K562 (cell line): ENCODE data around the gene SPATA13. TPM values are rescaled to one million over a fixed set of nuclear protein-coding genes. Genes with fewer than 3 reads are reported as not detected.

Experiments
- ATAC-seq: fragments of 200-7000 bp; cut with Tn5 transposase; 3 replicates; pipeline ENCODE4 v1.9.1; 2020; ENCODE audit warnings: moderate library complexity
- BruUV-seq: library from RNA; stranded (reverse); fragments of 400-500 nt; replicated peaks from 2 replicates; lab custom pipeline; 2021; lab: Mats Ljungman, UMichigan
- CTCF ChIA-PET: fragments of 300-600 bp; formaldehyde crosslinking; extraction: SDS; loops from one replicate; lab custom pipeline; 2021; ENCODE audit warnings: low intra/inter-chr PET ratio; lab: Yijun Ruan, JAX
- POLR2A ChIA-PET: fragments of 300-600, 350-650 bp; sonication (Branson Sonifier 250); formaldehyde crosslinking; extraction: SDS; loops from one replicate; lab custom pipeline; 2021; ENCODE audit warnings: antibody characterized with exemption, inconsistent platforms; lab: Yijun Ruan, JAX
- DNase-seq, 4 experiments: peaks; one replicate each; pipeline versions ENCODE4 v3.0.0 to v3.0.0-alpha.2; 2011 to 2018; ENCODE audit warnings: low spot score in 3 of 4, mixed read lengths in 3 of 4; ENCODE audit errors: extremely low read depth in 1 of 4
- FAIRE-seq: peaks from 2 replicates; lab custom pipeline; 2011; peaks lifted over from hg19 to GRCh38; lab: Jason Lieb, UNC
- H2AFZ ChIP-seq: 2 replicates; pipeline ENCODE4 v1.6.0; 2011; ENCODE audit warnings: low read depth, low read length, control low read depth, inconsistent platforms
- H3K27ac ChIP-seq: fragments of 200-600 bp; 3 replicates; pipeline ENCODE4 v1.8.0; 2011; ENCODE audit warnings: low read depth, mild to moderate bottlenecking, control low read depth, inconsistent platforms, low read length, moderate library complexity, mixed read lengths; ENCODE audit errors: extremely low read depth
- H3K27me3 ChIP-seq, 2 experiments: fragments of 300-600 bp in 1 of 2; 2 replicates in 1 of 2; 3 replicates in 1 of 2; pipeline versions ENCODE4 v1.6.0 to v1.8.0; 2011; ENCODE audit warnings: inconsistent platforms in 2 of 2, low read length in 2 of 2, mild to moderate bottlenecking in 1 of 2, mixed read lengths in 1 of 2, moderate library complexity in 1 of 2; ENCODE audit not compliant: control insufficient read depth in 2 of 2, insufficient read depth in 2 of 2
- H3K36me3 ChIP-seq: fragments of 300-600 bp; 3 replicates; pipeline ENCODE4 v1.8.0; 2011; ENCODE audit warnings: mild to moderate bottlenecking, low read length, inconsistent platforms; ENCODE audit not compliant: control insufficient read depth, insufficient read depth
- H3K4me1 ChIP-seq, 2 experiments: fragments of 200-600 bp in 1 of 2; replicated peaks in 1 of 2; 2 replicates in 1 of 2; 3 replicates in 1 of 2; pipeline versions ENCODE4 v1.5.1 to v1.8.0; 2011; ENCODE audit warnings: inconsistent platforms in 2 of 2, low read length in 2 of 2, mild to moderate bottlenecking in 1 of 2, mixed read lengths in 1 of 2, moderate library complexity in 1 of 2; ENCODE audit not compliant: control insufficient read depth in 2 of 2, insufficient read depth in 2 of 2
- H3K4me2 ChIP-seq: 2 replicates; pipeline ENCODE4 v1.6.1; 2011; ENCODE audit warnings: low read length, control low read depth, inconsistent platforms, mixed read lengths; ENCODE audit not compliant: insufficient read depth
- H3K4me3 ChIP-seq: fragments of 200-600 bp; sonication (generic), shearing (Covaris generic); 2 replicates; pipeline ENCODE4 v1.5.1; 2016; ENCODE audit warnings: control low read depth, inconsistent platforms
- H3K79me2 ChIP-seq: fragments of 200-600 bp; 3 replicates; pipeline ENCODE4 v1.8.0; 2011; ENCODE audit warnings: low read length, inconsistent platforms; ENCODE audit not compliant: control insufficient read depth, insufficient read depth
- H3K9ac ChIP-seq, 2 experiments: 2 replicates each; pipeline versions ENCODE4 v1.6.0 to v1.6.1; 2011; ENCODE audit warnings: low read depth in 2 of 2, low read length in 2 of 2, control low read depth in 1 of 2, inconsistent platforms in 1 of 2, mild to moderate bottlenecking in 1 of 2, mixed read lengths in 1 of 2; ENCODE audit not compliant: insufficient read depth in 1 of 2
- H3K9me1 ChIP-seq: one replicate; pipeline ENCODE4 v1.6.0; 2011; ENCODE audit warnings: inconsistent platforms, mild to moderate bottlenecking, low read length, moderate library complexity; ENCODE audit not compliant: control insufficient read depth, insufficient read depth
- H3K9me3 ChIP-seq: replicated peaks from 2 replicates; pipeline ENCODE4 v1.5.1; 2011; ENCODE audit warnings: low read depth, low read length, inconsistent platforms; ENCODE audit not compliant: control insufficient read depth, insufficient read depth
- H4K20me1 ChIP-seq: replicated peaks from 2 replicates; pipeline ENCODE4 v1.6.1; 2011; ENCODE audit warnings: low read length, inconsistent platforms, mixed read lengths; ENCODE audit not compliant: control insufficient read depth, insufficient read depth
- CBFA2T2 ChIP-seq: fragments of 450-650 bp; conservative IDR thresholded peaks from 2 replicates; pipeline ENCODE4 v1.6.1; 2017; ENCODE audit warnings: mild to moderate bottlenecking
- CBX1 ChIP-seq: sonication (generic); IDR thresholded peaks from 2 replicates; pipeline ENCODE4 v1.6.1; 2016; ENCODE audit warnings: antibody characterized with exemption, low read depth, mild to moderate bottlenecking
- DIDO1 ChIP-seq: fragments of 450-650 bp; IDR thresholded peaks from 2 replicates; pipeline ENCODE4 v1.6.1; 2016; ENCODE audit warnings: low read depth, missing biosample characterization, missing genetic modification characterization
- ETV1 ChIP-seq: fragments of 450-650 bp; conservative IDR thresholded peaks from 2 replicates; pipeline ENCODE4 v1.6.1; 2016; ENCODE audit warnings: missing genetic modification characterization, control low read depth, low read depth, missing compliant biosample characterization
- ETV6 ChIP-seq, 3 experiments: fragments of 150-350 bp in 1 of 3; sonication (generic) in 1 of 3; formaldehyde crosslinking in 1 of 3; IDR thresholded peaks; 2 replicates each; pipeline versions ENCODE4 v1.6.1 to v1.8.0; 2014 to 2022; ENCODE audit warnings: borderline replicate concordance in 2 of 3, low read depth in 2 of 3, antibody characterized with exemption in 1 of 3, low read length in 1 of 3, mild to moderate bottlenecking in 1 of 3, missing genetic modification reagents in 1 of 3
- GATA2 ChIP-seq: sonication (generic); formaldehyde crosslinking; IDR thresholded peaks from 2 replicates; pipeline ENCODE4 v1.4.0; 2020; ENCODE audit warnings: mild to moderate bottlenecking, missing genetic modification reagents
- HDAC8 ChIP-seq: fragments of 450-650 bp; IDR thresholded peaks from 2 replicates; pipeline ENCODE4 v1.6.1; 2016; ENCODE audit warnings: mild to moderate bottlenecking, missing genetic modification characterization, moderate library complexity, missing compliant biosample characterization
- PRPF4 ChIP-seq: fragments of 200-400 bp; formaldehyde crosslinking; IDR thresholded peaks from one replicate; pipeline ENCODE4 v1.6.1; 2017; ENCODE audit warnings: low read length, low read depth, mild to moderate bottlenecking; ENCODE audit not compliant: insufficient read depth, poor library complexity, severe bottlenecking
- RCOR1 ChIP-seq, 2 experiments: IDR thresholded peaks; 2 replicates each; pipeline ENCODE4 v1.6.1; 2012; ENCODE audit warnings: low read depth in 2 of 2, low read length in 2 of 2, borderline replicate concordance in 1 of 2, improper control_type of control experiment in 1 of 2
- TAL1 ChIP-seq: fragments of 450-650 bp; IDR thresholded peaks from 2 replicates; pipeline ENCODE4 v1.6.1; 2016; ENCODE audit warnings: mild to moderate bottlenecking
- ZNF316 ChIP-seq: fragments of 450-650 bp; IDR thresholded peaks from 2 replicates; pipeline ENCODE4 v1.6.1; 2016
- whole genome bisulfite sequencing: fragments of 100-300 bp; shearing (Covaris generic); methylation state at CpG from one replicate; pipeline ENCODE4 v1.1.6; 2016; ENCODE audit warnings: low coverage, mixed read lengths; ENCODE audit not compliant: insufficient coverage; ENCODE audit errors: missing lambda C conversion rate; 5-methylcytosine and 5-hydroxymethylcytosine counted together
- in situ Hi-C: fragments of 300-500 bp; cut with MboI; formaldehyde crosslinking; loops from 4 replicates; pipeline ENCODE4 v1.15.0; 2018; ENCODE audit warnings: inconsistent platforms, mixed read lengths
- intact Hi-C: fragments of 100-400 bp; cut with micrococcal nuclease; formaldehyde crosslinking; loops from 2 replicates; pipeline ENCODE4 v1.14.2; 2022
- polyA plus RNA-seq, 8 experiments: library from polyadenylated mRNA; depleted of rRNA in 4 of 8; stranded (reverse) in 5 of 8; unstranded in 3 of 8; fragments of >200 nt; fragmentation: Nextera tagmentation in 2 of 8; fragmentation: Illumina TruSeq in 1 of 8; extraction: Ambion mirVana in 2 of 8; extraction: Trizol in 1 of 8; gene quantifications; 2 replicates each; pipeline versions ENCODE4 v1.2.1 to v1.2.3, GENCODE V29; 2011 to 2014; ENCODE audit warnings: inconsistent platforms in 1 of 8, missing spikeins in 1 of 8
- total RNA-seq, 7 experiments: library from RNA; depleted of rRNA in 6 of 7; stranded (reverse); fragments of >200 nt in 6 of 7; fragmentation: Illumina TruSeq in 2 of 7; extraction: Trizol in 2 of 7; gene quantifications; 2 replicates each; pipeline versions ENCODE4 v1.2.1 to v1.2.3, GENCODE V29; 2011 to 2021; ENCODE audit warnings: low replicate concordance in 1 of 7
- TF ChIP-seq, protein P1 (sequence below), 3 experiments: fragments of 200-800 bp in 1 of 3; fragments of 250-450 bp in 1 of 3; fragments of 450-650 bp in 1 of 3; sonication (Bioruptor Pico) in 1 of 3; sonication (Bioruptor generic) in 1 of 3; formaldehyde crosslinking in 1 of 3; IDR thresholded peaks; 2 replicates each; pipeline versions ENCODE4 v1.6.1 to v1.8.0; 2016 to 2022; ENCODE audit warnings: mild to moderate bottlenecking in 2 of 3, missing genetic modification characterization in 2 of 3, missing compliant biosample characterization in 1 of 3, moderate library complexity in 1 of 3

The SPATA13 gene
- total and polyA plus RNA-seq, 9 of the 15 experiments (the other 6 are each of a cell fraction or from before 2014, with no cell fraction given) = 0.08 to 0.99 (median 0.21) TPM; not detected in 2

DNA sequence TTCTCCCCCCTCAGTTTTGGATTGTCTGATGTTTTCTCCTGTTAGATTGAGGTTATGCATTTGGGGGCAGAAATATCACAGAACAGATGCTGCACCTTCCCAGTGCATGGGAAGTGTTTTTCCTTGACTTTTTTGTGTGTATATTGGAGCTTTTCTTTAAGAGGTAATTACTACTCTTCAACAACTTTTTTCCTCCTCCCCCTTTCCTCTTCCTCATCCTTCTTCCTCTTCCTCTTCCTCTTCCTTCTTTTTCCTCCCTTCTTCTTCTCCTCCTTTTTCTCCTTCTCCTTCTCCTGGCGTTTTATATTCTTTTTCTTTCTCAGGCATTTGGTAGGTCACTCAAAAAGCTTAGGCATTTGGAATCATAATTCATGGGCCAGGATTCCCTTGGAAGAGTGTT, 18.1 kb upstream of the SPATA13 start:
- no peaks in the 10 kb centered on the region for H4K20me1 ChIP-seq
- CTCF ChIA-PET = no interaction called here
- intact Hi-C loops = no loop called here
- BruUV-seq = no TSS peak
- no peak for FAIRE-seq
- H3K36me3 ChIP-seq = no peaks in the 10 kb centered on the region
- no peaks in the 10 kb centered on the region for H3K9me1 ChIP-seq
- H3K4me3 ChIP-seq = no peak overlapping the region
- no peak for ATAC-seq
- H3K9ac ChIP-seq = no peak overlapping the region
- peaks cover 0 to 10% of the 10 kb centered on the region in 2 experiments; a peak in 2 of 5 replicates for H3K27me3 ChIP-seq
- in situ Hi-C loops = no loop called here
- no peaks in the 10 kb centered on the region for H3K9me3 ChIP-seq
- H2AFZ ChIP-seq = no peak overlapping the region
- WGBS = 0% methylated on average over 1 of the region's 1 CpG
- DNase-seq = no peak
- H3K27ac ChIP-seq = no peak overlapping the region
- no peaks in the 10 kb centered on the region for H3K79me2 ChIP-seq
- POLR2A ChIA-PET = no interaction called here
- H3K4me1 ChIP-seq = no peaks in the 10 kb centered on the region
- no peak for TF ChIP-seq PRPF4
- no peak for TF ChIP-seq ZNF316
- TF ChIP-seq HDAC8 (tag) = no peak
- no peak for TF ChIP-seq TAL1
- TF ChIP-seq CBFA2T2 = no peak
- no peak for TF ChIP-seq DIDO1
- no peak for TF ChIP-seq ETV6 (IDR thresholded peaks at IDR 0.05; ENCODE audit: borderline replicate concordance in 1 of 2, low read depth in 2 of 2, low read length in 1 of 2)
- no peak for TF ChIP-seq ETV6 (CRISPR knock-in tag; IDR thresholded peaks at IDR 0.05; ENCODE audit: borderline replicate concordance)
- TF ChIP-seq RCOR1 (IDR thresholded peaks at IDR 0.05; ENCODE audit: borderline replicate concordance in 1 of 2, low read depth in 2 of 2, low read length in 2 of 2) = no peak
- no peak for TF ChIP-seq GATA2 (CRISPR knock-in tag)
- no peak for TF ChIP-seq ETV1 (tag)
- TF ChIP-seq CBX1 = no peak
- TF ChIP-seq, protein P1, sequence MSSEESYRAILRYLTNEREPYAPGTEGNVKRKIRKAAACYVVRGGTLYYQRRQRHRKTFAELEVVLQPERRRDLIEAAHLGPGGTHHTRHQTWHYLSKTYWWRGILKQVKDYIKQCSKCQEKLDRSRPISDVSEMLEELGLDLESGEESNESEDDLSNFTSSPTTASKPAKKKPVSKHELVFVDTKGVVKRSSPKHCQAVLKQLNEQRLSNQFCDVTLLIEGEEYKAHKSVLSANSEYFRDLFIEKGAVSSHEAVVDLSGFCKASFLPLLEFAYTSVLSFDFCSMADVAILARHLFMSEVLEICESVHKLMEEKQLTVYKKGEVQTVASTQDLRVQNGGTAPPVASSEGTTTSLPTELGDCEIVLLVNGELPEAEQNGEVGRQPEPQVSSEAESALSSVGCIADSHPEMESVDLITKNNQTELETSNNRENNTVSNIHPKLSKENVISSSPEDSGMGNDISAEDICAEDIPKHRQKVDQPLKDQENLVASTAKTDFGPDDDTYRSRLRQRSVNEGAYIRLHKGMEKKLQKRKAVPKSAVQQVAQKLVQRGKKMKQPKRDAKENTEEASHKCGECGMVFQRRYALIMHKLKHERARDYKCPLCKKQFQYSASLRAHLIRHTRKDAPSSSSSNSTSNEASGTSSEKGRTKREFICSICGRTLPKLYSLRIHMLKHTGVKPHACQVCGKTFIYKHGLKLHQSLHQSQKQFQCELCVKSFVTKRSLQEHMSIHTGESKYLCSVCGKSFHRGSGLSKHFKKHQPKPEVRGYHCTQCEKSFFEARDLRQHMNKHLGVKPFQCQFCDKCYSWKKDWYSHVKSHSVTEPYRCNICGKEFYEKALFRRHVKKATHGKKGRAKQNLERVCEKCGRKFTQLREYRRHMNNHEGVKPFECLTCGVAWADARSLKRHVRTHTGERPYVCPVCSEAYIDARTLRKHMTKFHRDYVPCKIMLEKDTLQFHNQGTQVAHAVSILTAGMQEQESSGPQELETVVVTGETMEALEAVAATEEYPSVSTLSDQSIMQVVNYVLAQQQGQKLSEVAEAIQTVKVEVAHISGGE (CRISPR knock-in tag; IDR thresholded peaks at IDR 0.05) = no peak
- H3K4me2 ChIP-seq = no peak overlapping the region
